AG10803 (cell line): ENCODE results near the gene N4BP2L2.

Experiments
- DNase-seq: peaks from one replicate; pipeline ENCODE4 v3.0.0; 2010; ENCODE audit warnings: low read depth
- H3K4me3 ChIP-seq: 2 replicates; pipeline ENCODE4 v1.5.1; 2011; ENCODE audit warnings: mild to moderate bottlenecking, low read length, control low read depth
- TF ChIP-seq, protein P1 (sequence below): conservative IDR thresholded peaks from 2 replicates; pipeline ENCODE4 v1.5.1; 2011; ENCODE audit warnings: mild to moderate bottlenecking, low read length, control low read depth, inconsistent platforms

The N4BP2L2 gene

DNA sequence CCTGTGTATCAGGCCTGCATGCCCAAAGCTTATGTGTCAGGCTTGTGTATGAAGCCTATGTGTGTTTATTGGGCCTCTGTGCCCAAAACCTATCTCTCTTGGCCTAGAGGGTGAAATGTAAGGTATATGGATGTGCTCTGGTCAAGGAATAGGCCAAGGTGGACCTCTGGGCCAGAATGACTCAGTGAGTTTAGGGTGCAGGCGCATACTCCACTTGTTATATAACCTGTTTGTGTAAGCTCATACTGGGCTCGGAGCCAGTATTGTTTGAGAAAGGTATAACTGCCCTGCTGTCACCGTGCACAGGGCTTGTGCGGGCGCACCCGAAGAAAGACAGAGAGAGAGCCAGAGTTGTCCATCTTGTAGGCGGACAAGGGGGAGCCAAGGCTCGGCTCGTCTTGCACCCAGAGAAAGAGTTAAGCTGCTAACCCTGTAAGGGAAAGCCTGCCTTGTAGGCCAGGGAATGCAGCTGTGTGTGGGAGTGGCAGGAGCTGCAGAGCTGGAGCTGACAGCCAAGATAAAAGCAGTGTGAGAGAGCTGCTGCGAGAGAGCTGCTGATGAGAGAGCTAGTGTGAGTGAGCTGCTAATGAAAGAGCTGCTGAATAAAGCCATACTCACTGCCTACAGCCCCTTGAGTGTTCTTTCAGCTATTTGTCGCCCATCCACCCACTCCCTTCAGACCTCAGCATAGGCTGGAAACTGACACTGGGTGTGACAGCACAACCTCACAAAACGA lies 67.2 kb downstream of the N4BP2L2 start:
- TF ChIP-seq, protein P1, sequence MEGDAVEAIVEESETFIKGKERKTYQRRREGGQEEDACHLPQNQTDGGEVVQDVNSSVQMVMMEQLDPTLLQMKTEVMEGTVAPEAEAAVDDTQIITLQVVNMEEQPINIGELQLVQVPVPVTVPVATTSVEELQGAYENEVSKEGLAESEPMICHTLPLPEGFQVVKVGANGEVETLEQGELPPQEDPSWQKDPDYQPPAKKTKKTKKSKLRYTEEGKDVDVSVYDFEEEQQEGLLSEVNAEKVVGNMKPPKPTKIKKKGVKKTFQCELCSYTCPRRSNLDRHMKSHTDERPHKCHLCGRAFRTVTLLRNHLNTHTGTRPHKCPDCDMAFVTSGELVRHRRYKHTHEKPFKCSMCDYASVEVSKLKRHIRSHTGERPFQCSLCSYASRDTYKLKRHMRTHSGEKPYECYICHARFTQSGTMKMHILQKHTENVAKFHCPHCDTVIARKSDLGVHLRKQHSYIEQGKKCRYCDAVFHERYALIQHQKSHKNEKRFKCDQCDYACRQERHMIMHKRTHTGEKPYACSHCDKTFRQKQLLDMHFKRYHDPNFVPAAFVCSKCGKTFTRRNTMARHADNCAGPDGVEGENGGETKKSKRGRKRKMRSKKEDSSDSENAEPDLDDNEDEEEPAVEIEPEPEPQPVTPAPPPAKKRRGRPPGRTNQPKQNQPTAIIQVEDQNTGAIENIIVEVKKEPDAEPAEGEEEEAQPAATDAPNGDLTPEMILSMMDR, result no peak
- H3K4me3 ChIP-seq, result no peak overlapping the region
- peak; percentile 9 for DNase-seq

DNA sequence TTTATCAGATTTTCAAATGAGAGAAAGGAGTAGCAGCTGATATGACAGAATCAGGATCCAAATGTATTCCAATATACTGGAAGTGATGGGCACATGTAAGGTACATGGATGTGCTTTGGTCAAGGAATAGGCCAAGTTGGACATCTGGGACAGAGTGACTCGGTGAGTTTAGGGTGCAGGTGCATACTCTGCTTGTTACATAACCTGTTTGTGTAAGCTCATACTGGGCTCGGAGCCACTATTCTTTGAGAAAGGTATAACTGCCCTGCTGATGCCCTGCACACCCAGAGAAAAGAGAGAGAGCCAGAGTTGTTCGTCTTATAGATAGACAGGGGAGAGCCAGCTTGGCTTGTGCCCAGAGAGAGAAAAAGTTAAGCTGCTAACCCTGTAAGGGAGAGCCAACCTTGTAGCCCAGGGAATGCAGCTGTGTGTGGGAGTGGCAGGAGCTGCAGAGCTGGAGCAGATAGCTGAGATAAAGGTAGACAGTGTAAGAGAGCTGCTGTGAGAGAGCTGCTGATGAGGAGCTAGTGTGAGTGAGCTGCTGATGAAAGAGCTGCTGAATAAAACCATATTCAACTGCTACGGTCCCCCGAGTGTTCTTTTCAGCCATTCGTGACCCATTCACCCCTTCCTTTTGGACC lies 70.0 kb downstream of the N4BP2L2 start:
- no peak overlapping the region for H3K4me3 ChIP-seq
- TF ChIP-seq, protein P1, result no peak
- DNase-seq, result no peak

DNA sequence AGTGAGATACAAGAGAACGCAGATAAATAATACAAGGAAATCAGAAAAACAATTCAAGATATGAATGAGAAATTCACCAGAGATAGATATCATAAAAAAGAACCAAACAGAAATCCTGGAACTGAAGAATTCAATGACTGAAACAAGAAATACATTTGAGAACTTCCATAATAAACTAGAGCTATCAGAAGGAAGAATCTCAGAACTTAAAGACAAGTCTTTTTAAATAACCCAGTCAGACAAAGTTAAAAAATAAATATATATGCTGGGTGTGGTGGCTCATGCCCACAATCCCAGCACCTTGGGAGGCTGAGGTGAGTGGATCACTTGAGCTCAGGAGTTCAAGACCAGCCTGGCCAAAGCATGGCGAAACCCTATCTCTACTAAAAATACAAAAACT lies 82.0 kb downstream of the N4BP2L2 start:
- TF ChIP-seq, protein P1, result no peak
- no peak overlapping the region for H3K4me3 ChIP-seq
- DNase-seq, result no peak

DNA sequence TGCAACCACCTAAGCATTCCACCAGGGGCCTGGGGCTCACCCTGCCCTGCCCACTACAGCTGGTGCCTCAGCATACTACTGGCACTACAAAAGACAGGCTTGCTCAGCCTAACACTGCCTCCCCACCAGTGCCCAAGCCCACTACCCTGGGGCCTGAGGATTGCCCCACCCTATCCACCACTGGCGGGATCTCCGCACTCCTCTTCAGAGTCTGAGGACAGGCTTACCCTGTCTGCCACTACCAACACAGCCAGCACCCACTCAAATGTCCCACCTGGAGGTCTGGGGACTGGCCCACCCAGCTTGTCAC lies 83.0 kb downstream of the N4BP2L2 start:
- DNase-seq, result no peak

DNA sequence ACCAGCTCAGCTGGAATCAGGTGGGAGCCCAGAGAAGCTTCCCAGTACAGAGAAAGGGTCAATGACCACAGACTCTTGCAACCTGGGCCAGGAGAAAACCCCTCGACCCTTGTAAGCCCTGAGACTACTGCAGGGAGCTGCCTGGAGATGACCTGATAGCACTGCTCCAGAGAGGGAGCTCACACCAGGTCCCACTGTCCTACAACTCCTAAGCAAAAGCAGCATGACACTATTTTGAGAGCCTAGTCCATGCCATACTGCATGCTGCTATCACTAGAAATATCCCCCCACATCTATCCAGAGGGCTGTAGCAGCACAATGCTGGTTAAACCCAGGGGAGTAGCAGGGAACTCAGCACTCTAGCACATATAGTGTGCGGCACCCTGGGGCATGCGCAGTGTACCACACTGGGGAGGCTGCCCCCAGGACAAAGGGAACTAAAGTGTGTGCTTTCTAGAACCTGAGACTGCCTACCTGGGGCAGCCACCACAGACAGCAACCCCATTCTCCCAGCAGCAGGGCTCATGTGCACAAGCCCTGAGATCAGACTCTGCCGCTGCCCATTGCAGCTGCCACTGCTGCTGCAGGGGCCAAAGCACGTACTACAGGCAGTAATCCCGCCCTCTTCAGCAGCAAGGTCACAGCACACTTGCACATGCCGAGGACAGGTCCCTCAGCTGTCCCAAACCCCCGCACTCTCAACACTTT lies 83.6 kb downstream of the N4BP2L2 start:
- no peak for DNase-seq
- H3K4me3 ChIP-seq, result no peak overlapping the region
- TF ChIP-seq, protein P1, result no peak

More for the DNA sequence above, 83.0 kb downstream of the N4BP2L2 start:
- no peak overlapping the region for H3K4me3 ChIP-seq
- TF ChIP-seq, protein P1, result no peak

DNA sequence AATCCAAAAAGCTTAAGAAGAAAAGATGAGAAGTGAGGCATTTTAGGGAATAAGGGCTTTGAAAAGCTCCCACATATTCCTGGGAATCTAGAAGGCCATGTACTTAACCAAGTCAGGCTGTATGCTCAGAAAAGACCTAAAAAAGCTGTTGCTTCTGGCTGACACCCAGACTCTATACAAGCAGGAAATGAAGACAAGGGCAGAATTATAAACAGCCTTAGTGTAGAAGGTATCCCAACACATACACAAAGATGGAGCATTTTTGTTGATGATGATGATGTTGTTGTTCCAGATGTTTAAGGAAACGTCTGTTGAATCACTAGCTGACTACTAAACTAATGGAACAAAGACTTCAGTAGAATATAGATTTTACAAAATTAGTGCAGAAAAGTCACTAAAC lies 84.6 kb downstream of the N4BP2L2 start:
- no peak overlapping the region for H3K4me3 ChIP-seq
- DNase-seq, result peak; percentile 9
- TF ChIP-seq, protein P1, result no peak
